T-helper 2 cell treated with Interferon-gamma antibody and Interleukin-4, amounts not matched to agents 100 ng/mL and 5 ng/mL, for 36 hours (primary cell): ENCODE measurements around the gene PNPLA1. TPM values are rescaled to one million over a fixed set of nuclear protein-coding genes. Genes with fewer than 3 reads are reported as not detected.

Source experiments
- intact Hi-C: fragments of 100-400 bp; cut with micrococcal nuclease; formaldehyde crosslinking; loops from one replicate; pipeline ENCODE4 v1.15.1; 2023
- total RNA-seq: library from RNA; stranded (reverse); gene quantifications from 2 replicates; pipeline ENCODE4 v1.2.3, GENCODE V29; 2022

The PNPLA1 gene
- total RNA-seq, 1 donor from 2014 or later = not detected

DNA sequence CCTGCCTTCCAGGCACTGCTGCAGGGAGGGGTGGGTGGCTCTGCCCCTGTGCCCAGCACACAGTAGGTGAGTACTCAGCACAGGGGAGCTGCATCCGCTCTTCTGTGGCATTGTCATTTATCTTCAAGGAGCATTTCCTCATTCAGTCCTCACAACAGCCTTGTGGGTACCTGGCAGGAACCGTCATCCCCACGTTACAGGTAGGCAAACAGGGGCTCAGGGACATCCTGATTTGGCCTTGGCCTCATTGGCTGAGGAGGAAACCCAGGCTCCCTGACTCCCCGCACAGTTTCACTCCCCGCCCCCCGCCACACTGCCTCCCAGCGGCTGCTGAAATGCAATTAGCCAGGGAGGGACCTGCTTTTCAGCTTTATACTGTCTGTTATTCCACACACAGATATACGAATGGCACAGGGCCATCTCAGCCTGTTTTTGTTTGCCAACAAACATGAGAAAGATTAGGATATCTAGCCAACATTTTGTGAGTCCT lies 24.2 kb upstream of the PNPLA1 start:
- intact Hi-C loops = no loop called here

DNA sequence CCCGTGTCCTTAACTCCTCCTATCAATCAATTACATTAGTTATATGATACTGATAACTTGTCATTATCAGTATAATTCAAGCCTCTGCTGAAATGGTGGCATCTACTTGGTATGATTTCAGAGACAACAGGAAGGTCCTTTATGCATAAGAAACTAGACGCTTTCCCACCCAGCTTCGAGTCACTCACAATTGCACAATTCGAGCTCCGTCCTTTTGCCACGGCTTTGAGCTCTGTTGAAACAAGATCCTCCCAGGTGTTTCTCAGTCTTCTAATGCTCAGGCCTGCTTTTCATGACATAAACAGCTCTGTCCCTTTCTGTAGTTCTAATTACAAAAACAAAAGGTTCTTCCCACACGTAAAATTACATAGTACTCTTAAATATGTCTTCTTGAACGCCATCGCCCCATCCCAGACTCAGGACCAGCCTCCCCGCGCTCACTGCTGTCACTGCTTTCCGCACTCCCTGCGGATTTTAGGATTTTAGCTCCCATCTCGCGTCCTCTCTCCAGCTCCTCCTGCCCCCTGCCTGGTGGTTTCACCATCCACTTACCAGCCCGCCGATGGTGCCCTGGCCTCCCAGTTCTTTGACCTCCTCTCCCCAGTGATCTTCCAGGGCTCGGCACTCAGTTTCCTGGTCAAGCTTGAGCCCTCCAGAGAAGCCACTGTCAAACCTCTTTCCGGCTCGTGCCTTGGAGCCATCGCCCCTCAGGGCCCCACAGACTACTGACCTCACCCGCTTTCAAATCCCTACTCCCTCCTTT lies 23.2 kb upstream of the PNPLA1 start:
- intact Hi-C loops = no loop called here

DNA sequence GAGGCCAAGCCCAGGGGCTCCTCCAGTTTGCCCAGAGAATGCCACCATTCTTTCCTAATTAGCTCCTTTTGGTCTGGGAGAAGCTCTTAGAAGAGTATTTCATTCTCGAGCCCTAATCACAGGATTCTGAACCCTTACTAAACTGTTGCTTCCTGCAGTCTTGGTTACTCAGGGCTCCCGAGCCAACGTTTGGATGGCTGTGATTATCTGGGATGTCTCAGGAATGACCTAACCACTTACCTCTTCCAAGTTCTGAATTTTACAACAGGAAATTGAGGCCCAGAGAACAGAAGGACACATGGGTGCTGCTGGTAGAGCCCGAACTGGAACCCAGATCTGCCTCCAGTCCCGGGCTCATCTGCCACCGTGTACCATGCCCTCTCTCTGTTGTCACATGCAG lies 22.2 kb upstream of the PNPLA1 start:
- intact Hi-C loops = no loop called here

DNA sequence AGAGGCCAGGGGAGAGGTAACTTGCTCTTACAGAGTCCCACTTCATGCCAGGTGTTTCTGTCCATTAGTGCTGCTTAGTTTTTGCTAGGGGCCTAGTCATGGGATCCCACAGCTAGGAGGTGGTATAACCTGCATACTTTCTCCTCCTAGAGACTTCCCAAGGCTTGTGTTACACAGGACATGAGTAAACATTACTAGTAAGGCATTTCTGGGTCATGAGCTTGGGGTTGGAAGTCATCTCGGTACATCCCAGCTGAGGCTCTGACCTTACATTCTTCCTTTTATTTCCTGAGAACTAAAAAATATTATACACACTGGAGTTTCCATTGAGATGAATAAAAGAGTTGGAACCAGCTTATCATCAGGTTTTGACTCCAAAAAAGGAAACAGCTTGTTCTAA lies 20.9 kb upstream of the PNPLA1 start:
- intact Hi-C loops = no loop called here

DNA sequence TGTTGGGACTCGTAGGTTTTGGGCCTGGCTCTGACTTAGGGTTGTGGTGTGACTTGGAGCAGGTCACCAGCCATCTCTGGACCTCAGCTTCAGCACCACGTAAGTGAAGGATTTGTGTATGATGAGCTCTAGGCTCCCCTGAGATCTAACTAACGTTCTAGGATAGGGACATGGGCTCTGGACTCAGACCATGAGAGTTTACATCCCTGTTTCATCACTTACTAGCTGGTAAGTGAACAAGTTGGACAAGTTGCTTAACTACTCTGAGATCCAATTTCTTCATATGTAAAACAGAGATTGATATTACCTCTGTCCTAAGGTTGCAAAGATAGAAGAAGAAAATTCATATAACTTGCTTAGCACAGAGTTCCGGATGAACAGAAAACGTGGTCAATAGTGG lies 20.3 kb upstream of the PNPLA1 start:
- intact Hi-C loops = no loop called here

DNA sequence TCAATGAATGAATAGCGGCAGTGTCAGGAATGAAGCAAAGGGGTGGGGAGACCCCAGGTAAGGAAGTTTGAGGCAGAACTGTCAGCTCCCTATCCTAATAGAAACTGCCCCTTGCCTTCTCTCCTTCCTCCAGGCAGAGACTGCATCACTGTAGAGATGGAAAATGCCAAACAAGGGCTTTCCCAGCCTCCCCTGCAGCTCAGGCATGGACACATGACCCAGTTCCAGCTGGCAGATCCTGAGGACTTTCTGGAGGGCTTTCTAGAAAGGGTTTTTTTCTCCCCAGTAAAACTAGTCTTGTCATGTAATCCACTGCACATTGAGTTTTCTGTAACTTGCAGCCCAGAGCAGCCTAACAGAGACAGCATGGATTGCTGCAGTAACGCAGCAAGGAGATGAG lies 17.9 kb upstream of the PNPLA1 start:
- intact Hi-C loops = no loop called here

DNA sequence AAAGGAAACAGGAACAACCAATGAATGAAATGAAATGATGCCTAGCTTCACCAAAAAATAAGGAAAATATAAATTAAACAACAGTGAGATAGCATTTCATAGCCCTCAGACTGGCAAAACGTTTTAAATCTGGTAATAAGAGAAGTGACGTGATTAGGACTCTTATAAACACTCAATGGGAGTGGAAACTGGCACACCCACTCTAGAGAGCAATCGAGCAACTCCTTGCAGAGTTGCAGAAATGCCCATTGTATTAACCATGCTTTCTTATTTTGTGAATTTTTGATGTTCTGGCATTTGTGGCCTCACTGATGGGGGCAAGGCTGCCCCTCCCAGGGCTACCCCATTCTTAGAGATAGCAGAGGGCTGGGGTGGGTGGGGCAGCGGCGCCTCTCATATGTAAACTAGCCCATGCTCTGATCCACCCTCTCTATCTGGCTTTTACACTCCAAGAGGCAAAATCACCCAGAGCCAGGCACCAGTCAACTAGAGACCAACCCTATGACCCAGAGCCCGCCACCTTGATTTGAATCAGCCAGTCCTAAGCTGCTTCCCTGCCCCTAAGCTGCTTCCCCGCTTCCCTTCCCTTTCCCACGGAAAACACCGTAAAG lies 6.4 kb upstream of the PNPLA1 start:
- intact Hi-C loops = no loop called here

DNA sequence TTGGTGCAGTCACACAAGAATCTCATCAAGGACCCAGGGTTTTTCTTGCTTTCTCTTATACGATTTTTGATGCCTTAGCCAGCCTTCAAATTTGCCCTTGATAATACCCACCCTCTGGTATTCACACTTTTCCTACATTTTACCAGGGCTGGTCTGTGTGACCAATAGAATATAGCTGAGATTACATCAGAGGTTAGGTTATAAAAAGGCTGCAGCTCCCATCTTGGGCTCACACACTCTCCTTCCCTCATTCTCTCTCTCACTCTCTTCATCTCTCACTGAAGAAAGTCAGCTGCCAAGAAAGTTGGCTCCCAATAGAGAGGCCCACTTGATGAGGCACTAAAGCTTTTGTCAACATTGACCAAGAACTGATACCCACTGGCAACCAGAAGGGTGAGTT lies 4.1 kb upstream of the PNPLA1 start:
- intact Hi-C loops = no loop called here

DNA sequence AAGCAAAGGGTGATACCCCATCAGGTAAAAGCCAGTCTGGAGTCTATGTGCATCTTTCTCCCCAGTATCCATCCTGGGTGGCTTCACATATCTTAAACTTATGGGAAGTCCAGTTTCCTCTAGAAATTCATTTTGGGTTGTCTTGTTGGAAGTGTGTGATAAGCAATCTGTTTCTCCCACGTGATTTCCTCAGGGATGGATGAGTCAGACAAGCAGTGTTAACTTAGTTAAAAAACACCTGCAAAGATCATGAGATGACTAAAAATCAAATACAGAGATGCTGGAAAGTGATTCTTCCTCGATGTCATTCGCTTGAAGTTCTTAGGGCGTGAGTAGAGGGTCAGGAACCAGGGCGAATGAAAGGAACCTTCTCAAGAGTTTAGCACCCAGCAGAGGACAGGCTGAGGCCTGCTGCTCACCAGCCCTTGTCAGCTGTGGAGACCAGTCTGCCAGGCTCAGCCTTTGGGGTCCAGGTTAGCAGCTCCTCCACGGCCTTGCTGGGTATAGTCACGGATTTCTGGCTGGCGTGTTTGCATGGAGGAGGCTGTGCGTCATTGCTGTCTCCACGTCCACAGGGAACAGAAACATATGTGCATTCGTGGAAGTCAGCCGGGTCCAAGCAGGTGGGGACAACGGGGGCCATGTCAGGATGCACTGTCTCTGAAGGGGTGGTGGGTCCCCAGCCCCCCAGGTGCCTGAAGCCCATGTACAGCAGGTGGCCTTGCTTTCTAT lies 2.8 kb upstream of the PNPLA1 start:
- intact Hi-C loops = no loop called here

DNA sequence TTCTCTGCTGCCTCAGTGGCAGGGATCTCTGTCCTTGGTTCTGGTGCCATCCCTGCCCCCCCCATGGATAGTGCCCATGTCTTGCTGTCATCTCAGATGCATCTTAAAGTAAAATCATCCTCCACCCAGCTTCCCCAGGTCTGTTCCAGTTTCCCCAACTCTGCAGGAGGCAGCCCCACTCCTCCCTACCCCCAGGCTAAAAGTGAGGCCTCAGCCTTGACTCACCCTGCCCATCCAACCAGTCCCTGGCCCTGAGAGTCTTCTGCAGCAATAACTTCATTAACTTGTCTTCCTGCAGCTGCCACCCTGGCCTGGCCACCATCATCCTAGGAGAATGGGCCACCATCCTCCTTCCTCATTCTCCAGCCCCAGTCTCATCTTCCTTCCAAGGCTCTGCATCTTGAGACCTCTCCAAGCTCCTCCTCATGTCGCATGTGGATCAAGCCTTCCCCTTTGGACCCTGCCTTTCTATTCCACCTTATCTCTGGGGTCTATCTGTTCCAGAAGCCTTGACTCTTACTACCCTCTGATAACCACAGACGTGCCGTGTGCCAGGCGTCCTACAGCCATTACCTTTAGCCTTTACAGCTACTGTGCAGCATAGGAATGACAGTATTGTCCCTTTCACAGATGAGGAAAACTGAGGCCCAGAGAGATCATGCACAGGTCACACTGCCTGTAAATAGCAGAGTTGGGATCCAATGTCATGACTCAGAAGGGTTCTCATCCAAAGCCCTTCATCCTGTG lies 2.0 kb upstream of the PNPLA1 start:
- intact Hi-C loops = no loop called here

DNA sequence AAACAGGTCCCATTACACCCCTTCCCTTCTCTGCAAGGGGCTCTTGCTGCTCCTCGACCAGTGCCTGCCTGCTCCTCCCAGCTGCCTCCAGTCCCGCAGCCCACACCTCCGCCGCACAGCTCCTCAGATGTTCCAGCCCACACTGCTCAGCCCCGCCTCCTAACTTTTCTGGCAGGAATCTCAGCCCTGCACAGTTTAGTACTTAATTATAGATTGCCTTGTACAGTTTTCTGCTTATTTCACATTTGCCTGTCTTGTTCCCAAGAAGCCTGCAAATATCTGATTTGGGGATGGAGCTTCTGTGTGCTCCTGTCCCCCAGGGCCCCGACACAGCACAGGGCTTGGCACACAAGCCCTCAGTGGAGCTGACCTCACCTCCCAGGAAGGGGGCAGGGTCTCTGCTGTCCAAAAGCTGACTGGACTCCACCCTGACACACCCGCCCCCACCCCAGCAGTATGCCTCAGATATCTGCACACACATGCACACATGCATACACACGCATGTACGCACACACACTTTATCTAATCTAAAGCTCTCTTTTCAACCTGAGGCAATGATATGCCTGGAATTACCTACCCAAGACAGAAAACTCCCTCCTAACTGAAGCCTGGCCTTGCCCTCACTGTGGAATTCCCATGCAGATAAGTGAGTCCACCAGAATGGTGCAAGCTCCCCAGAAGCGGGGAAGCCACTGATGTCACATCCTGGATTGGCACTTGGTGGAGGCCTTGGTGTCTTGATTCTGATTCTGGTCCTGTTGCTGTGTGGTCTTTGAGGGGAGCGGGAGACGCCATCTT lies 1.2 kb upstream of the PNPLA1 start:
- intact Hi-C loops = no loop called here

DNA sequence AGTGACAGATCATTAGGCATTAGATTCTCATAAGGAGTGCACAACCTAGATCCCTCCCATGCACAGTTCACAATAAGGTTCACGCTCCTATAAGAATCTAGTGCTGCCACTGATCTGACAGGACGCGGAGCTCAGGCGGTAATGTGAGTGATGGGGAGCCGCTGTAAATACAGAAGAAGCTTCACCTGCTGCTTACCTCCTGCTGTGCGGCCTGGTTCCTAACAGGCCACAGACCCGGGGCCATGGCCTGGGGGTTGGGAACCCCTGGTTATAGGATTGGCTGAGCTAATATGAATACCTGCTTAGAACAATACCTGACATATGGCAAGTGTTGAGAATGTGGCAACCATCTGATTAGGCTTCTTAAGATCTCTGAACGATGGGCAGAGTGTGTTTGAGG lies 2.4 kb downstream of the PNPLA1 start:
- intact Hi-C loops = no loop called here

DNA sequence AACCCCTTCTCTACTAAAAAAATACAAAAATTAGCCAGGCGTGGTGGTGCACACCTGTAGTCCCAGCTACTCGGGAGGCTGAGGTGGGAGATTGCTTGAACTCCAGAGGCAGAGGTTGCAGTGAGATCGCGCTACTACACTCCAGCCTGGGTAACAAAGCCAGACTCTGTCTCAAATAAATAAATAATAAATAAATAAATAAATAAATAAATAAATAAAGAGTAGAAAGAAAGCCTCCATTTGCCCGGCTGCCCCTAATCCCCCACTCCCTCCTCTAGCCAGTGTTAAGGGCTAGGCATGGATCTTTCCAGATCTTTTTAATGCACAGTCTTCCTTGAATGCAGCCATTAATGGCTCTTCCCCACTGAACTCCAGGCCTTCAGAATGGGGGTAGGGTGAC lies 3.2 kb downstream of the PNPLA1 start:
- intact Hi-C loops = no loop called here

DNA sequence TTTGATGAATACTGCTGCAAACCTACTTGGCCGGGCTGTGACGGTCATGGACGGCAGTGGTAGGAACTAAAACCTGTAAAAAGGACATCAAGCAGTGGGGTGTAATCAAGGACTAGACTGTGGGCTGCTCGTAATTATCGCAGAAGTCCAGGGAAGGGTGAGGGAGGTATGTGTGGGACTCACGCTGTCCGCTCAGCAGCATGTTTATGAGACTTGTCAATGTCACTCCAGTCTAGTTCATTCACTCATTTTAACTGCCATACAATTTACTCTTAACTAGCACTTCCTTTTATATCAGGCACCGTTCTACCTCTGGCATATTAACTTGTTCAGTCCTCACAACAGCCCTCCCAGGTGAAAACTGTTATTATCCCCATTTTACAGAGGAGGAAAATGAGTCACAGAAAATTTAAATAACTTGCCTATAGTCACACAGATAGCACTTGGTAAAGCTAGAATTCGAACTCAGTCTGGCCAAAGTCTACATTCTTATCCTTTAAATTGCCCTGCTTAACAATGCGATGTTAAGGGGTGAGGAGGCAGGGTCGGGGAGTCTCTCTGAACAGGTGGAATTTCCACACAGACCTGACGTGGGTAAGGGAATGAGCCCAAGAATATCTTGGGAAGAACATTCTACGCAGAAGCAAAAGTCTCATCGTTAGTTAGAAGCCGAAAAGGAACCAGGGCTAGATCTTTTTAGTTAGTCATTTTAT lies 4.1 kb downstream of the PNPLA1 start:
- intact Hi-C loops = no loop called here

DNA sequence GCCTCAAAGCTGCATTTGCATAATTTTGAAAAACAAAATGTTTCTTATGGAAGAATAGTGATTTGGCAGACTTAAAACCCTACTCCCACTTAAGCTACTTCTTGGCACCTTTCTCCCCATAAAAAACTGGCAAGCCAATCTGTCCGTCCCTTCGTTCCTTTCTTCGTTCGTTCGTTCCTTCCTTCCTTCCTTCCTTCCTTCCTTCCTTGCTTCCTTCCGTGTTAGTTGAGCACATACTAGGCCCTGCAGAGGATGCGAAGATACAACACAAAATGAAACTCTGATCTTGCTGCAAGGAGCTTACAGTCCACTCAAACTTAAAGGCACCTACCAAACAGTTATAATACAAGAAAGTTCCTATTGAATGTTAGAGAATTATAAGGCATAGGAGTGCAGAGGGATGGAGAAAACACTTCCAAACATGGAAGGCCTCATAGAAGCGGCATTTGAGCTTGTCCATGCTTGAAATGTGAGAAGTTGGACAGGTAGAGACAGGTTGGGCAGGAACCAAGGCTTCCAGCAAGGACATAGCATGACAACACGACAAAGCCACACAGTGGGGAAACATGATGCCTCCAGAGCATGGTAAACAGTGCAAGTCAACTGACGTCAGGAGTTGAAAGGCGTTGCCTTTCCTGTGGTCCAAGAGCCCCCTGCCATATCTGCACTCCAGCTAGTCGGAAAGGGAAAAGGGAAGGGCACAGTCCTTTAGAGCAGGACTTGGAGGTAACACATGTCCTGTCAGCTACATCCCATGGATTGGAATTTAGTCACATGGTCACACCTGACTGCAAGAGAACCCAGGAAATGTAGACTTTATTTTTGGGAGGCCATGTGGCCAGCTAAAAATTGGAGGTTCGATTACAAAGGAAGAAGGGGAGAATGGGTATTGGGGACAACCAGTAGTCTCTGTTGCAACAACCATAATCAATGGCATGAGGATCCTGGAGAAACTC lies 7.0 kb downstream of the PNPLA1 start:
- intact Hi-C loops = no loop called here

DNA sequence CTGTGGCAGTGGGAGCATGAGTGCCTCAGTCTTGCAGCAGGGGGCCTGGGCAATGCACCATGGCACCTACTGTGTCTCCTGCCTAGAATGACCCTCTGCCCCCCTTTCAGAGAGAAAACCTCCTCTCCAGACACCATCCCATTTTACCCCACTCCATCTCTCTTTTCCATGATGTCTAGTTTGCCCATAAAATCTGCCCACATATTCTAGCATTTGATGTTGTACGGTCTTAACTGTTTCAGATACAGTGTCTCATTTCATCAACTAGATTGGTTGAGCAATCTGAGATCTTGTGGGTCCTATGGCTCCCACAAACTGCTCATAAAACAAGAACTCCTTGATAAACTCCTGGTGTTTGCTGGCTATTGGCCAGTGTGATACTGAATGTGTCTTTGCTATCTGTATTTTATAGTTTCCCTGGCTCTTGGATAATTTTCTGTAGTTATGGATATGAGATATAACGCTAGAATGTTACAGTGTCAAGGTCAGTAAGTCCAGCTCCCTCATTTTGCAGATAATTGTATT lies 8.1 kb downstream of the PNPLA1 start:
- intact Hi-C loops = no loop called here

DNA sequence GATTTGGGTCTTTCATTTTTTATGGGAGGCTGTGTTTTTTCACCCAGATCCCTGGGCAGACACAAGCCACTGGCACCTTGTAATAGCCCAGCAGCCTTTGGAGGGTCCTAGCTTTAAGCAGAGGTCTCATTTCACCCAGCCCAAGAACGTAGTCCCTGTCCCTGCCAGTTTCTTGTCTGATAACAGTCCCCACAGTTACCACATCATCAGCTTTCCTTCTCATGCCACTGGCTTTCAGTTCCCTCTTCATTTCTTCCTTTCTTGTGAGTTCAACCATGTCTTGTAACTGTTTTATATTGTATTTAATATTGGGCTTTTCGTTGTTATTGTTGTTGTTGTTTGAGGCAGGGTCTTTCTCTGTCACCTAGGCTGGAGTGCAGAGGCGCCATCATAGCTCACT lies 10.6 kb downstream of the PNPLA1 start:
- intact Hi-C loops = no loop called here

DNA sequence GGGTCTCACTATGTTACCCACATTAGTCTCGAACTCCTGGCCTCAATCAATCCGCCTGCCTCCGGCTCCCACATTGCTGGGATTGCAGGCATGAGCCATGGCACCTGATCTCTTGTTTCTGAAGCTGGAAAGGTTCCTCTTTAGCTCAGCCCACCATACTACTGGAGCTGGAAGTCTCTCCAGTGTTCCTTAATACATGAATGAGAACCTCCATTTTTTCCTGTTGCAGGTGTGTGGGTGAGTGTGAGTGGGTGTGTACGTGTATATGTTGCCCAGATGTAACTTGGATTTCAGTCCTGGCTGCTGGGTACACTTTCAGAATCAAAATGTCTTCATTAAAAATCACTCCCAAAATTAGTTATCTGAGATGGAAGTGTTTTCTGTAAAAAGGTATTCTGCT lies 11.1 kb downstream of the PNPLA1 start:
- intact Hi-C loops = no loop called here

DNA sequence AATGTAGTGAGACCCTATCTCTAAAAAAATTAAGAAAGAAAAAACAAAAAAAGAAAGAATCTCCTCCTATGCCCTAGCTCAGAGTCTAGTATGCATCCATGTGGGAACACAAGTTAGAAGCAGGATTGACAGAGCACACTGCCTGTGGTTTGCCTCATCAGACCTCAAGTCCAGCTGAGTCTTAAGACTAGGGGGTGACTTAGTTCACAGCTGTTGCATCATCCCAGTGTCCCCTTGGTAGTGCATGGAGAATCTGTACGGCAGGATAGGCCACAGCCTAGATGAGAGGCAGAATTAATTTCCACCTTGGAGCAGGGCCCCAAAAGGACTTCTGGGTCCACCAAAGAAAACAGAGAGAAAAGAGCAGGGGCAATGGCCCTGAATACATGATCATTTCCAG lies 13.7 kb downstream of the PNPLA1 start:
- intact Hi-C loops = no loop called here
